HG02763 (cell line): ENCODE measurements around the gene ADAMTS17.

Experiments used
- ATAC-seq: cut with Tn5 transposase; IDR thresholded peaks from one replicate; pipeline ENCODE4 v1.9.1; 2021; ENCODE audit warnings: mild to moderate bottlenecking, moderate library complexity; ENCODE audit not compliant: unreplicated experiment

ADAMTS17 gene

GRCh38 chr15:99963976-99964375 lies 377.8 kb downstream of the ADAMTS17 start:
- no peak for ATAC-seq

- no peak for ATAC-seq
Measured at GRCh38 chr15:99963096-99963825, 378.5 kb downstream of the ADAMTS17 start.

DNA sequence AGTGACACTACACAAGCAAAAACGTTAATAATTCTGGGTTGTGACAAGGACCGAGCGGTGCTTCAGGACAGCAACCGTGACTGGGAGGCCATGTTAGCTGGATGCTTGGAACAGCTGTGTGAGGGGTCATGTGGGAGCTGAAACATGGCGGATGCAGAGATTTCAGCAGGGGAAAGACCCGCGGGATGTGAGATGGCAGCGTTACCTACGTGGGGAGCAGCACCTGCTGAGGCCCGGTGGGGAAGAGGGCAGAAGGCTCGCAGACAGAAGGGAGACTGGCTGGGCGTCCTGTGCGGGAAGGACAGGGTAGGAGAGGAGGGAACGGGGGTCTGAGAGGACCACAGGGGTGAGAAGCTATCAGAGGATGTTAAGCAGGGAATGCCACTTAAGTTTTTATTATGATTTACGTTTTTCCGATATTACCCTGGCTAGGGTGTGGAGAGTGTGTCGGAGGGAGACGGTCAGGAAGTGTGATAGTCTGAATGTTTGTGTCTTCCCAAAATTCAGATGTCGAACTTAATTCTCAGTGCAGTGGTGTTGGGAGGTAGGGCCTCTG lies 379.7 kb downstream of the ADAMTS17 start:
- no peak for ATAC-seq

- ATAC-seq: no peak
Measured at GRCh38 chr15:99961011-99961441, 380.7 kb downstream of the ADAMTS17 start.

DNA sequence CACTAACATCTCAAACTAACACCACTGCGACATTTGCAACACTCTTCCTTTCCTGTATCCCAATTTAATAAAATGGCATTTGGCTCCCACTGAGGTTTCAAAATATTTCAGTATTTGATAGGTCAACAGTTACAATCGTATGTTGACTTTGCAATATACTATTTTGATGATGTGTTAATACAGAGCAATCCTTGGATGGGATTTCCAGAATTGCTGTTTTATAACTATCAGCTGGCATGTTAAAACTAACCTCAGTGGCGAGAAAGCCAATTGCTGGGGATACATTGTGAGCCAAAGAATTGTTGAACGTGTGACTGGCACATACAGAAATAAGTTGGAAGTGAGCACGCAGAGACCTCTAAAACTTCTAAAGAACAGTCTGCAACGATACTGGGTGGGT lies 382.4 kb downstream of the ADAMTS17 start:
- no peak for ATAC-seq

DNA sequence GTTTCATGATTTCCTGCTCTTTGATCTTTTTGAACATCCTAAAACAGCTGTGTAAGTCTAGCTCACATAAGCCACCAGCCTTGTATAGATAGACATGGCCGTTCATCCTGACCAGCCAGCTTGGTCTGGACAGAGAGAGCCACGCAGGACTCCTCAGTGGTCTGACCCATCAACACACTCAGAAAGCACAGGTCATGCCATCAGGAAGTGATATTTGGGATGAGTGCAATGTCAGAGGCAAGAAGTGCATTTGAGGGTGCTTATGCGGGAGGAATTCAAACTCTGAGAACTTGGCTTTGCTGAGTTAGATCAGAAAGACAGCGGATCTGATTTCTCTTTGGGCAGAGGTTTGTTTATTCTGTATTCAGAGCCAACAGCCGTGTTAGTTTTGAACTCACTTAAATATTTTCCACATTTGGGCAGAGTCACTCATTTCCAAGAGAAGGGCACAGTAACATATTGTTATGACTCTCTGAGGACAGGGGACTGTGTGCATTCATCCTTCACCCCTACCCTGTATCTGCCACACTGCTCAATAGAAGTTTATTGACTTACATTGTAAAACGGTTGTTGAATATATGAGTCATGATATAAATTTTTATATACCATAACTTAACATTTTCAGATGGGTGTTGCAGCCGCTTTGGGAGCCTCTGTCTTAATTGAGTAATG lies 383.2 kb downstream of the ADAMTS17 start:
- ATAC-seq: no peak

GRCh38 chr15:99957642-99958013 lies 384.1 kb downstream of the ADAMTS17 start:
- no peak for ATAC-seq

DNA sequence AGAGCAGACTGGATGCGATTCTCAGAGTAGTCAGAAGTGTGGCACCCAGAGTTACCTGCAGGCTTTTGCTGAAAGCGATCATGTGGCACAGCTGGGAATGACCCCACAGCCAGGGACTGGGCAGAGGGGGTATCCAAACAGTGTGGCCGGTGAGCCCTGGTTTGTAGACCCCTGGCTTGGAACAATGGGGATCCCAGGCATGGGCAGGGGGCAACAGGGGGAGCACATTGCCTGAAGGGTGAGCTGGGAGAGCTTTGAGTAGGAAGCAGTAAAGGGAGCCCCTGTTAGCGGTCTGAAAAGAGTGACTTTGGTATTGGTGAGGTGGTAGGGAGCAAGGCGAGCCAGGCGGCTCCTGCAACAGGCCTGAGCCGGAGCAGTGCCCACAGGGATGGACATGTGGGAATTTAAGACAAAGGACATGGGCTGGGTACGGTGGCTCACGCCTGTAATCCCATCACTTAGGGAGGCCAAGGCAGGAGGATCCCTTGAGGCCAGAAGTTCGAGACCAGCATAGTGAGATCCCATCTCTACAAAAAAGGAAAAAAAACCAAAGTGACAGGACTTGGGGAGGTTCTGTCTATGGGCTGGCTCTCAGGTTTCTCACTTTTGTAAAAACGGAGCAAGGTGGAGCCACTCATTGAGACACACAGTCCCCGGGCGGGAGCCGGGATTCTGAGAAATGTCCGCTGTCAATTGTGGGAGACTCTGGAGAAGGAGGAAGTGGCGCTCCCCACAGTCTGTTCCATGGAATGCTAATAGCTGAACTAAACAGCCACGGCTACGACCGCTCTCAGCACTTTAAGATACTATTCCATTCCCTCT lies 384.7 kb downstream of the ADAMTS17 start:
- no peak for ATAC-seq

DNA sequence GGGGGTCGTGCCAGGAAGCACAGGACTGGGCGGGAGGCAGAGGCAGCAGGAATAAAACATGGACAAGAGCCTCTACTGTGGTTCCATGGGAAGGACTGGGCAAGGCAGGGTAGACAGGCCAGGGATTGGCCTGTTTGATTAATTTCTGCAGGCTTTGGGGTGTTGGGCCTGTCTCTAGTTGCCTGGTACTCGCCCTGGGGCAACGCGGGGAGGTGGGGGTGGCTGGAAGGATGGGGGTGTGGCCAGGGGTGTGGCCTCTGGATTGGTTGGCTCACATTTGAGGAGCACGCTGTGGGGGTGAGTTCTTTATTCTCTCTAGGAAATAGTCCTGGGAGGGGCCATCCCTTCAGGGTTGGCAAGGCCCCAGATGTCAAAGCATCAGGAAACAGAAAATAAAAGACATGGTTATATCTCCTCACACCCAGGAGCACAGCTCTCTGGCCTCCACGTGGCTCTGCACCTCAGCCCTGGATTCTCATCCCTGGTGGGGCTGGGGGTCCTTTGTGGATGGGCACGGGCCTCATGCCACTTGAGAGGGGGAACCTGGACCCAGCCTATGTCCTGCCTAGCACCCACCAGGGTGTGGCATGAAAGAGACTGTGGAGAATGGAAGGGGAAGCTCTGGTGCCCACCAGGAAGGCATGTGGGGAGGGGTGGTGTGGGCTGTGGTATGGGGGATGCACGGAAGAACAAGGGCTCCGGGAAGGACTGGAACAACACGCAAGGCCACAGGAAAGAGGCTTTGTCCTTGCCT lies 385.6 kb downstream of the ADAMTS17 start:
- ATAC-seq: no peak

DNA sequence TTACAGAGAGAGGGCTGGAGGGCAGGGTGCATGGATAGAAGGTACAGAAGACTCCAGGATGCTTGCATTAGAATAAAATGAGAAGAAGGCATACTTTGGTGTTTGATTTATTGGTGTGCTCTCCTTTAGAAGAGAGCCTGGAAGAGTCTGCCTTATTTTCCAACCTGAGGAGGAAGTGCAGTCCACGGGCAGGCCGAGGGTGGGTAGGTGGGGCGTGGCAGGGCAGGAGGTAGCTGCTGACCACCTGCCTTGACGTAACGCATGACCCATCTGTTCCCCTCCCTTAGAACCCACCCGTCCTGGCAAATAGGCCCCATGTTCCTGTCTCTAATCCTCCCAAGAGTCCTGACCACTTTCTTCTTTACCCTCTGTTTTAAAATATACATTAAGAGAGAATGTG lies 386.2 kb downstream of the ADAMTS17 start:
- no peak for ATAC-seq

DNA sequence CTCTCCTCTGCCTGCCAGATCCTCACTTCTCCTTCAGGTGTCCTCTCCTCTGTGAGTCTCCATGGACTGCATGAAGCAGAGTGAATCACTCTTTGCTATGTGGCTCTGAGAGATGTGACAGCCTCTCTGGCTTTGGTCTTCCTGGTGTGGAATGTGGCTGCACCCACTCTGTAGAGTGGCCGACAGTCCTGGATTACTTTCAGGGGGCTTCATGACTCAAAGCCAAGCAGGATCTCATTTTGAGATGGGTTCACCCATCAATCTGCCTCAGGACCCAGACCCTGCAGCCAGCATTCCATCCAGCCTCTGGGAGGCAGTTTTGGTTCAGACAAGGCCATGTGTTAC lies 386.6 kb downstream of the ADAMTS17 start:
- no peak for ATAC-seq

DNA sequence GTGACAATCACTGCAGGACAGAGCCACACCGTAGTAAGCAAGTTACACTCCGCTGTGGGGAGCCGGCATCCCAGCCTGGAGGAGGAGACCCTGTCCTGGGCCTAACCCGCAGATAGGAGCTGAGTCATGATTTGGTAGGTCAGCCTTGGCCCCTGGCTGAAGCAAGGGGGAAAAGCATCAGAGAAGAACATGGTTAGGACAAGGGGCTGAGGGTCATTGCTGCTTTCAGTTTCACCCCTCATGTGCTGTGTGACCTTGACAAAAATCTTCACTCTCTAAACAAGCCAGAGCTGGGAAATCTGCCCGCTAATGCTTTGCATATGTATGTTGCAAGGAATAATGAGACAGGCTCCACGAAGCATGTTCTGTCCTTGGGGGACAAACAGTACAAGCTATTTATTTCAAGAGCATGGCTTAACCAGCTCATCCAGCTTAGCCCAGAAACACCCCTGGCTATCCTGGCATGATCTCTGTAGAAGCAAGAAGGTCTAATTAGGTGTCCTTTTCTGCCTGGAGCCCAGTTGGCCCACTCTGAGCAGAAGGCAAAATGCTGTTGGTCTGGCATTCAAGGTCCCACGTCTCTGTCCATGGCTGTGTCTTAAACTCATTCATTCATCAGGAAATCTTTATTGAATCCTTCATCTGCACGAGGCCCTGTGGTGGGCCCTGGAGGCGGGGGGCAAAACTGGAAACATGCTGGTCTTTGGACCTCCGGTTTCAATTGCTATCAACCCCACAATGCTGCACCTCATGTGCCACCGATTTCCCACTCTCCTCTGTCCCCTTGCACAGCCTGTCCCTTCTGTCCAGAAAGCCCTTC lies 387.2 kb downstream of the ADAMTS17 start:
- ATAC-seq: no peak

DNA sequence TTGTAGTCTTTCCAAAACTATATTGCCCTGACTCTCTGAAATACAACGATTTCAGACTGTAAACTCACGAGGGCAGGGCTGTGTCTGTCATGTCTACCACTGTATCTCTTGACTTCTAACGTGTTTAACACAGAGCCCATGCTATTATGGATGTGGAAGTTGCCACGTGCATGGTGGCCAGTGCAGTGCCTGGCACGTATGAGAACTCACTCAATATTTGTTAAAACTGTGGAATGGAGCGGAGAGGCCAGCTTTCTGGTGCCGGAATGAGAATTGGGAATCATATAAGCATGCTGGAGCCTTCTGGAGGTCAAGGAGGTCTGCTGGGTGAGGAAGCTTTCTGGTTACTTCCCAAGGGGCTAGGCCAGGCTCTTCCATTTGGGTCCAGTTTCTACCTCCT lies 387.9 kb downstream of the ADAMTS17 start:
- no peak for ATAC-seq

DNA sequence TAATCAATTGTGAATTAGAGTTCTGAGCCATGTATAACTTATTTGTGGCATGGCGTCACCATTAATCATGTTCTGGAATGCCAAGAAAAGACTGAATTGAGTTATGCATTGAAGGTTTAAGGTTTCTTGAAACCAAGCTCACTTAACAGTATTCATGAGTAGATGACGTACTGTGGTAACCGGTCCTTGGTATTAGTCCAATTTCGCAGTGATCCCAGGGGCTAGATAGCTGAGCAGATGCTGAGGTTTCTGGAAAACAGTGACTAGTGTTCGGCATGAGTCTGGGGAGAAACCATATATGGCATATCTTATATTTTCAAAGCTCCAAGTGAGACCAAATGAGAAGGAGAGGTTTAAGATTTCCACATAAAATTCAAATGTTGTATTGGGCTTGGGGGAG lies 390.3 kb downstream of the ADAMTS17 start:
- ATAC-seq: no peak

- no peak for ATAC-seq
Measured at GRCh38 chr15:99944131-99944530, 397.6 kb downstream of the ADAMTS17 start.

DNA sequence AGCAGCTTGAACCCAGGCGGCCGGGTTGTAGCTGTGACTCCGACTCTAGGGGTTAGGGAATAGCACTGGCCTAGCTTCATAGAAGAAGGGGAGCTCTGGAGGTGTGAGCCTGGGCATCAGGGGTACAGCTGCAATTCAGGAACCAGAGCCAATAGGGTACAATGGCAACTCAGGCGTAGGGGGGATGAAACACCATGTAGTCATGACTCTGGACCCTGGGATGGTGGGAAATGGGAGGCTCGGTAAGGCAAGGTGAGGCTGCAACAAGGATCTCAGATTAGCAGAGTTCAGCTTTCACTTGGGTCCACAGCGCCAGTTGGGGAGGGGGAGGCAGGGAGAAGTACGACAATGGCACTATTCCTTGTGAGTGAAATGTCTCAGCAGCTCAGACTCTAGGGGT lies 398.3 kb downstream of the ADAMTS17 start:
- ATAC-seq: no peak

GRCh38 chr15:99932676-99933402 lies 408.9 kb downstream of the ADAMTS17 start:
- no peak for ATAC-seq

- no peak for ATAC-seq
Measured at GRCh38 chr15:99931703-99932603, 409.8 kb downstream of the ADAMTS17 start.
